Measurements from ENCODE around the gene LIMS2.

LIMS2 gene

GRCh38 chr2:127664065-127664894 lies 11.1 kb downstream of the LIMS2 start:
- H3K9ac ChIP-seq (ENCODE audit: low read length), result no peak overlapping the region

DNA sequence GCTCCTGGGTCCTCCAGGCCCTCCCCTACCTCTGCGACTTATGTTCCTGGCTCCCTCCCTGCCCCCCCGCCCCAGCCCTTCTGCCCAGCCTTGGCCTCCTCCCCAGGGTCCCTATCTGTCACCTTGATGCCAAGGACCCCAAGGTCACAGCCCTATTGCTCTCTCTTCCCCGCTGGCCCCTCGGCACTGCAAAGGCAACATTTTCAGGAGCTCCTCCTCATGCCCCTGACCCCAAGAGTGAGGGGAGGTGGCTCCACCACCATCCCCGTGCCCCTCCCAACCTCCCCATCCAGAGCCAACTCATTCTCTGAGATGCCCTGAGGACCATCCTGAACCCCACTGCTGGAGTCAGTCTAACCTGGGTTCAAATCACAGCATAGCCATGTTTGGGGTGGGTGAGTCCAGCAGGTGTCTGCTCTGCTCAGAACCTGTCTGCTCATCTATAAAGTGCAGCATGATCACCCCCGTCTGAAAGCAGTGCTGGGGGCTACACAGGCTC lies 11.7 kb downstream of the LIMS2 start:
- peaks cover 10% of the 10 kb centered on the region for H3K4me1 ChIP-seq (ENCODE audit: low read length)
- H3K4me3 ChIP-seq (ENCODE audit: low read length), result no peak overlapping the region
- no peak overlapping the region for H2AFZ ChIP-seq (ENCODE audit: low read depth, low read length)
- H3K27ac ChIP-seq (ENCODE audit: low read length), result no peak overlapping the region
- no peaks in the 10 kb centered on the region for H3K79me2 ChIP-seq (ENCODE audit: low read length)
- H3K9me3 ChIP-seq (ENCODE audit: insufficient read depth, low read length), result no peaks in the 10 kb centered on the region
- H3K4me2 ChIP-seq (ENCODE audit: low read length), result no peak overlapping the region
- H3K27me3 ChIP-seq (ENCODE audit: low read depth, low read length), result peaks cover 12% of the 10 kb centered on the region
- H4K20me1 ChIP-seq (ENCODE audit: insufficient read depth, low read length), result no peaks in the 10 kb centered on the region
- no peaks in the 10 kb centered on the region for H3K36me3 ChIP-seq (replicated peaks; ENCODE audit: low read depth, low read length)
- TF ChIP-seq EZH2phosphoT487 (IDR thresholded peaks at IDR 0.05; ENCODE audit: low read depth) (no peak), CTCF (IDR thresholded peaks at IDR 0.05; ENCODE audit: low read depth, low read length) (no peak)
- H3K9ac ChIP-seq (ENCODE audit: low read length), result no peak overlapping the region

More at GRCh38 chr2:127664065-127664894, 11.1 kb downstream of the LIMS2 start:
- no peak overlapping the region for H3K4me2 ChIP-seq (ENCODE audit: low read length)
- H2AFZ ChIP-seq (ENCODE audit: low read depth, low read length), result no peak overlapping the region
- H3K79me2 ChIP-seq (ENCODE audit: low read length), result no peaks in the 10 kb centered on the region
- no peak for TF ChIP-seq EZH2phosphoT487 (IDR thresholded peaks at IDR 0.05; ENCODE audit: low read depth)
- TF ChIP-seq CTCF (IDR thresholded peaks at IDR 0.05; ENCODE audit: low read depth, low read length), result no peak
- no peaks in the 10 kb centered on the region for H3K9me3 ChIP-seq (ENCODE audit: insufficient read depth, low read length)
- no peaks in the 10 kb centered on the region for H3K36me3 ChIP-seq (replicated peaks; ENCODE audit: low read depth, low read length)
- H3K4me1 ChIP-seq (ENCODE audit: low read length), result peaks cover 9% of the 10 kb centered on the region
- peaks cover 12% of the 10 kb centered on the region for H3K27me3 ChIP-seq (ENCODE audit: low read depth, low read length)
- no peak overlapping the region for H3K27ac ChIP-seq (ENCODE audit: low read length)
- no peaks in the 10 kb centered on the region for H4K20me1 ChIP-seq (ENCODE audit: insufficient read depth, low read length)
- H3K4me3 ChIP-seq (ENCODE audit: low read length), result no peak overlapping the region

DNA sequence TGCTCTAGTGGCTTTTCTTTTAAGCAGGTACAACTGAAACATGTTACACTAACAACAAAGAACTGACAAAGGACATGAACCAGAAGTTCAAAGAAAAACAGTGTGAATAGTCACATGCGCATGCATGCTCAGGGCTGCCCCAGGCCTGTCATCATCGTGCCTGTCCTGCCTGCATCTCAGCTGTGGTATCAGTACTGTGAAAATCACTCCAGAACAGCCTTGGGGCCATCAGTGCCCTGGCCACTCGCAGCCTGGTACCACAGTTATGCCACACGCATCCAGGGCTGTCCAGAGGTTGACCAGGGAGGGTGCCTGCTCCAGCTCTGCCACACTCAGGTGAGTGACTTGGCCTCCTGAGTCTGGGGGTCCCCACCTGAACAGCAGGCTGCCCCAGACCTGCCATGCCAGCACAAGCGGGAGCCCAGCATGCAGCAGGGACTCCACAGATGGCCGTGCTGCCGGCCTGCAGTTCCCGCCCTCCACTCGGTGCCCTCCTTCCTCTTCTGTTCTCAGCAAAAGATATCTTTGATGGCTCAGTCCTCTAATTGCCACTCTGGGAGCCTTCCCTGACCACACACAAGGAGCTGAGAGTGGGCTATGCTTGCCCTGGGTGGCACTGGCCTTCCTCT lies 12.3 kb downstream of the LIMS2 start:
- Histone ChIP-seq H4K20me1 (ENCODE audit: insufficient read depth, low read length) (no peaks in the 10 kb centered on the region), H3K36me3 (replicated peaks; ENCODE audit: low read depth, low read length) (no peaks in the 10 kb centered on the region), H3K9me3 (ENCODE audit: insufficient read depth, low read length) (no peaks in the 10 kb centered on the region), H3K4me1 (ENCODE audit: low read length) (peaks cover 10% of the 10 kb centered on the region), H3K27me3 (ENCODE audit: low read depth, low read length) (peaks cover 12% of the 10 kb centered on the region), H2AFZ (ENCODE audit: low read depth, low read length) (no peak overlapping the region), H3K79me2 (ENCODE audit: low read length) (no peaks in the 10 kb centered on the region), H3K9ac (ENCODE audit: low read length) (no peak overlapping the region), H3K27ac (ENCODE audit: low read length) (no peak overlapping the region), H3K4me3 (ENCODE audit: low read length) (no peak overlapping the region), H3K4me2 (ENCODE audit: low read length) (no peak overlapping the region)
- TF ChIP-seq EZH2phosphoT487 (IDR thresholded peaks at IDR 0.05; ENCODE audit: low read depth) (no peak), CTCF (IDR thresholded peaks at IDR 0.05; ENCODE audit: low read depth, low read length) (no peak)

- Histone ChIP-seq H3K27me3 (ENCODE audit: low read depth, low read length) (peaks cover 12% of the 10 kb centered on the region), H3K4me2 (ENCODE audit: low read length) (no peak overlapping the region), H3K4me1 (ENCODE audit: low read length) (peaks cover 10% of the 10 kb centered on the region), H3K4me3 (ENCODE audit: low read length) (no peak overlapping the region), H3K27ac (ENCODE audit: low read length) (no peak overlapping the region), H2AFZ (ENCODE audit: low read depth, low read length) (no peak overlapping the region), H3K79me2 (ENCODE audit: low read length) (no peaks in the 10 kb centered on the region), H3K36me3 (replicated peaks; ENCODE audit: low read depth, low read length) (no peaks in the 10 kb centered on the region), H4K20me1 (ENCODE audit: insufficient read depth, low read length) (no peaks in the 10 kb centered on the region), H3K9ac (ENCODE audit: low read length) (no peak overlapping the region), H3K9me3 (ENCODE audit: insufficient read depth, low read length) (no peaks in the 10 kb centered on the region)
- TF ChIP-seq CTCF (IDR thresholded peaks at IDR 0.05; ENCODE audit: low read depth, low read length) (no peak), EZH2phosphoT487 (IDR thresholded peaks at IDR 0.05; ENCODE audit: low read depth) (no peak)
Observed at GRCh38 chr2:127661949-127662510, 13.3 kb downstream of the LIMS2 start.

Data from OCI-LY3 (cell line).